HepG2 (cell line): ENCODE data around the gene CPT1B. TPM values are rescaled to one million over a fixed set of nuclear protein-coding genes. Genes with fewer than 3 reads are reported as not detected.

ENCODE experiments used
- BCL6 ChIP-seq: IDR thresholded peaks from 2 replicates; pipeline ENCODE4 v1.6.1; 2016; ENCODE audit warnings: missing genetic modification reagents, missing compliant biosample characterization
- DR1 ChIP-seq: sonication (generic); formaldehyde crosslinking; IDR thresholded peaks from 2 replicates; pipeline ENCODE4 v1.8.0; 2021; ENCODE audit warnings: mild to moderate bottlenecking, missing genetic modification reagents, inconsistent platforms
- ESRRA ChIP-seq: sonication (generic); formaldehyde crosslinking; IDR thresholded peaks from 2 replicates; pipeline ENCODE4 v1.5.1; 2020; ENCODE audit warnings: mild to moderate bottlenecking, low read depth, missing genetic modification reagents
- MEF2D ChIP-seq: sonication (generic); formaldehyde crosslinking; IDR thresholded peaks from 2 replicates; pipeline ENCODE4 v1.5.1; 2020; ENCODE audit warnings: mild to moderate bottlenecking, missing genetic modification reagents
- MEIS2 ChIP-seq: sonication (generic); formaldehyde crosslinking; IDR thresholded peaks from 2 replicates; pipeline ENCODE4 v1.9.0; 2021; ENCODE audit warnings: mild to moderate bottlenecking, missing genetic modification reagents
- NR2C2 ChIP-seq: sonication (generic); formaldehyde crosslinking; IDR thresholded peaks from 2 replicates; pipeline ENCODE4 v1.4.0; 2020; ENCODE audit warnings: missing genetic modification reagents, mild to moderate bottlenecking, moderate library complexity, borderline replicate concordance
- POLR2G ChIP-seq: fragments of 200-400 bp; formaldehyde crosslinking; IDR thresholded peaks from 2 replicates; pipeline ENCODE4 v1.6.1; 2018; ENCODE audit warnings: mild to moderate bottlenecking, low read depth, low read length, moderate library complexity
- SALL1 ChIP-seq: sonication (generic); formaldehyde crosslinking; IDR thresholded peaks from 2 replicates; pipeline ENCODE4 v1.8.0; 2022; ENCODE audit warnings: mild to moderate bottlenecking, missing genetic modification reagents
- SIX4 ChIP-seq: sonication (generic); formaldehyde crosslinking; IDR thresholded peaks from 2 replicates; pipeline ENCODE4 v1.4.0; 2020; ENCODE audit warnings: missing genetic modification reagents
- USF2 ChIP-seq, 2 experiments: sonication (generic) in 1 of 2; formaldehyde crosslinking in 1 of 2; IDR thresholded peaks; 2 replicates each; pipeline versions ENCODE4 v1.5.1 to v1.6.1; 2011 to 2020; ENCODE audit warnings: borderline replicate concordance in 1 of 2, low read depth in 1 of 2, low read length in 1 of 2, mild to moderate bottlenecking in 1 of 2, missing genetic modification reagents in 1 of 2, moderate library complexity in 1 of 2
- ZFP82 ChIP-seq: sonication (generic); formaldehyde crosslinking; IDR thresholded peaks from 2 replicates; pipeline ENCODE4 v1.5.1; 2020; ENCODE audit warnings: mild to moderate bottlenecking, missing genetic modification reagents, borderline replicate concordance
- ZNF629 ChIP-seq: sonication (generic); formaldehyde crosslinking; conservative IDR thresholded peaks from 2 replicates; pipeline ENCODE4 v1.5.0; 2020; ENCODE audit warnings: missing genetic modification reagents
- polyA plus RNA-seq, 8 experiments: library from polyadenylated mRNA; depleted of rRNA in 3 of 8; stranded (reverse) in 7 of 8; unstranded in 1 of 8; fragments of >200 nt; fragmentation: Illumina TruSeq in 4 of 8; extraction: Trizol in 4 of 8; gene quantifications; 2 replicates each; pipeline versions ENCODE4 v1.2.1 to v1.2.3, GENCODE V29; 2011 to 2016; ENCODE audit warnings: low read depth in 4 of 8, missing spikeins in 1 of 8, mixed read lengths in 1 of 8; ENCODE audit not compliant: insufficient read depth in 1 of 8
- total RNA-seq, 5 experiments: library from RNA; depleted of rRNA; stranded (reverse); fragments of >200 nt; fragmentation: Illumina TruSeq; extraction: Trizol; gene quantifications; 2 replicates each; pipeline ENCODE4 v1.2.3, GENCODE V29; 2016; ENCODE audit warnings: low read depth in 1 of 5
- TF ChIP-seq, protein P1 (sequence below): IDR thresholded peaks from 2 replicates; pipeline ENCODE4 v1.4.0; 2020; ENCODE audit warnings: mild to moderate bottlenecking, missing genetic modification reagents
- TF ChIP-seq, protein P2 (sequence below): sonication (generic); formaldehyde crosslinking; IDR thresholded peaks from 2 replicates; pipeline ENCODE4 v1.4.0; 2020; ENCODE audit warnings: missing genetic modification reagents
- TF ChIP-seq, protein P3 (sequence below): sonication (generic); formaldehyde crosslinking; IDR thresholded peaks from 2 replicates; pipeline ENCODE4 v1.5.1; 2020; ENCODE audit warnings: missing genetic modification reagents, mild to moderate bottlenecking, borderline replicate concordance

The CPT1B gene
- total and polyA plus RNA-seq, 2 of the 13 experiments (the other 11 are each of a cell fraction or from before 2014, with no cell fraction given), result 9.2 to 19.5 TPM

- TF ChIP-seq, protein P1, sequence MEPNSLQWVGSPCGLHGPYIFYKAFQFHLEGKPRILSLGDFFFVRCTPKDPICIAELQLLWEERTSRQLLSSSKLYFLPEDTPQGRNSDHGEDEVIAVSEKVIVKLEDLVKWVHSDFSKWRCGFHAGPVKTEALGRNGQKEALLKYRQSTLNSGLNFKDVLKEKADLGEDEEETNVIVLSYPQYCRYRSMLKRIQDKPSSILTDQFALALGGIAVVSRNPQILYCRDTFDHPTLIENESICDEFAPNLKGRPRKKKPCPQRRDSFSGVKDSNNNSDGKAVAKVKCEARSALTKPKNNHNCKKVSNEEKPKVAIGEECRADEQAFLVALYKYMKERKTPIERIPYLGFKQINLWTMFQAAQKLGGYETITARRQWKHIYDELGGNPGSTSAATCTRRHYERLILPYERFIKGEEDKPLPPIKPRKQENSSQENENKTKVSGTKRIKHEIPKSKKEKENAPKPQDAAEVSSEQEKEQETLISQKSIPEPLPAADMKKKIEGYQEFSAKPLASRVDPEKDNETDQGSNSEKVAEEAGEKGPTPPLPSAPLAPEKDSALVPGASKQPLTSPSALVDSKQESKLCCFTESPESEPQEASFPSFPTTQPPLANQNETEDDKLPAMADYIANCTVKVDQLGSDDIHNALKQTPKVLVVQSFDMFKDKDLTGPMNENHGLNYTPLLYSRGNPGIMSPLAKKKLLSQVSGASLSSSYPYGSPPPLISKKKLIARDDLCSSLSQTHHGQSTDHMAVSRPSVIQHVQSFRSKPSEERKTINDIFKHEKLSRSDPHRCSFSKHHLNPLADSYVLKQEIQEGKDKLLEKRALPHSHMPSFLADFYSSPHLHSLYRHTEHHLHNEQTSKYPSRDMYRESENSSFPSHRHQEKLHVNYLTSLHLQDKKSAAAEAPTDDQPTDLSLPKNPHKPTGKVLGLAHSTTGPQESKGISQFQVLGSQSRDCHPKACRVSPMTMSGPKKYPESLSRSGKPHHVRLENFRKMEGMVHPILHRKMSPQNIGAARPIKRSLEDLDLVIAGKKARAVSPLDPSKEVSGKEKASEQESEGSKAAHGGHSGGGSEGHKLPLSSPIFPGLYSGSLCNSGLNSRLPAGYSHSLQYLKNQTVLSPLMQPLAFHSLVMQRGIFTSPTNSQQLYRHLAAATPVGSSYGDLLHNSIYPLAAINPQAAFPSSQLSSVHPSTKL (CRISPR knock-in tag), result no peak
- TF ChIP-seq ZFP82 (CRISPR knock-in tag) (peak; percentile 48; the same call in 1 of the 2 replicates), MEF2D (CRISPR knock-in tag) (peak; percentile 4), USF2 (IDR thresholded peaks at IDR 0.05; ENCODE audit: low read depth, low read length) (no peak), USF2 (CRISPR knock-in tag; IDR thresholded peaks at IDR 0.05; ENCODE audit: borderline replicate concordance) (no peak), POLR2G (peak; percentile 8; the same call in 1 of the 2 replicates), ESRRA (no peak), SALL1 (CRISPR knock-in tag) (peak; percentile 26; the same call in 1 of the 2 replicates), DR1 (CRISPR knock-in tag) (no peak), ZNF629 (CRISPR knock-in tag) (no peak), BCL6 (CRISPR knock-in tag) (peak; percentile 51), MEIS2 (CRISPR knock-in tag) (peak; percentile 33; the same call in 1 of the 2 replicates), SIX4 (no peak), NR2C2 (CRISPR knock-in tag) (peak; percentile 69; the same call in 1 of the 2 replicates)
- TF ChIP-seq, protein P2, sequence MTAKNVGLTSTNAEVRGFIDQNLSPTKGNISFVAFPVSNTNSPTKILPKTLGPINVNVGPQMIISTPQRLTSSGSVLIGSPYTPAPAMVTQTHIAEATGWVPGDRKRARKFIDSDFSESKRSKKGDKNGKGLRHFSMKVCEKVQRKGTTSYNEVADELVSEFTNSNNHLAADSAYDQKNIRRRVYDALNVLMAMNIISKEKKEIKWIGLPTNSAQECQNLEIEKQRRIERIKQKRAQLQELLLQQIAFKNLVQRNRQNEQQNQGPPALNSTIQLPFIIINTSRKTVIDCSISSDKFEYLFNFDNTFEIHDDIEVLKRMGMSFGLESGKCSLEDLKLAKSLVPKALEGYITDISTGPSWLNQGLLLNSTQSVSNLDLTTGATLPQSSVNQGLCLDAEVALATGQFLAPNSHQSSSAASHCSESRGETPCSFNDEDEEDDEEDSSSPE (CRISPR knock-in tag), result peak; percentile 2; the same call in 1 of the 2 replicates
- TF ChIP-seq, protein P3, sequence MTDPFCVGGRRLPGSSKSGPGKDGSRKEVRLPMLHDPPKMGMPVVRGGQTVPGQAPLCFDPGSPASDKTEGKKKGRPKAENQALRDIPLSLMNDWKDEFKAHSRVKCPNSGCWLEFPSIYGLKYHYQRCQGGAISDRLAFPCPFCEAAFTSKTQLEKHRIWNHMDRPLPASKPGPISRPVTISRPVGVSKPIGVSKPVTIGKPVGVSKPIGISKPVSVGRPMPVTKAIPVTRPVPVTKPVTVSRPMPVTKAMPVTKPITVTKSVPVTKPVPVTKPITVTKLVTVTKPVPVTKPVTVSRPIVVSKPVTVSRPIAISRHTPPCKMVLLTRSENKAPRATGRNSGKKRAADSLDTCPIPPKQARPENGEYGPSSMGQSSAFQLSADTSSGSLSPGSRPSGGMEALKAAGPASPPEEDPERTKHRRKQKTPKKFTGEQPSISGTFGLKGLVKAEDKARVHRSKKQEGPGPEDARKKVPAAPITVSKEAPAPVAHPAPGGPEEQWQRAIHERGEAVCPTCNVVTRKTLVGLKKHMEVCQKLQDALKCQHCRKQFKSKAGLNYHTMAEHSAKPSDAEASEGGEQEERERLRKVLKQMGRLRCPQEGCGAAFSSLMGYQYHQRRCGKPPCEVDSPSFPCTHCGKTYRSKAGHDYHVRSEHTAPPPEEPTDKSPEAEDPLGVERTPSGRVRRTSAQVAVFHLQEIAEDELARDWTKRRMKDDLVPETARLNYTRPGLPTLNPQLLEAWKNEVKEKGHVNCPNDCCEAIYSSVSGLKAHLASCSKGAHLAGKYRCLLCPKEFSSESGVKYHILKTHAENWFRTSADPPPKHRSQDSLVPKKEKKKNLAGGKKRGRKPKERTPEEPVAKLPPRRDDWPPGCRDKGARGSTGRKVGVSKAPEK (CRISPR knock-in tag), result no peak
Measured at GRCh38 chr22:50530877-50531545, 47.2 kb downstream of the CPT1B start (continued).
